HG03196 (cell line): ENCODE data around the gene TCEAL4.
A peak's percentile ranks its signal among the peaks of the same experiment; 100 is the strongest.
"Not testable (repeated sequence)": the region's sequence is repeated elsewhere in the genome, so short reads cannot be mapped to it uniquely, and the experiment has no call there.

Experiments used
- ATAC-seq: cut with Tn5 transposase; IDR thresholded peaks from one replicate; pipeline ENCODE4 v1.9.1; 2021; ENCODE audit not compliant: unreplicated experiment

The TCEAL4 gene

GRCh38 chrX:103586659-103587058 lies 1.3 kb downstream of the TCEAL4 start:
- ATAC-seq, result no peak

GRCh38 chrX:103592295-103592694 lies 7.0 kb downstream of the TCEAL4 start:
- ATAC-seq, result not testable (repeated sequence)

- not testable (repeated sequence) for ATAC-seq
Observed at GRCh38 chrX:103595202-103595601, 9.9 kb downstream of the TCEAL4 start.

GRCh38 chrX:103607364-103608305 lies 22.3 kb downstream of the TCEAL4 start, which contains the start of gene TCEAL3:
TCEAL3 (plus strand) TSS chrX:103607963; CDS start chrX:103609065, 1,102 bp downstream.
- peak; percentile 75 for ATAC-seq

GRCh38 chrX:103608306-103608963 lies 23.1 kb downstream of the TCEAL4 start:
- ATAC-seq, result peak; percentile 34

GRCh38 chrX:103610282-103610681 lies 25.0 kb downstream of the TCEAL4 start:
- no peak for ATAC-seq

GRCh38 chrX:103613362-103613890 lies 28.1 kb downstream of the TCEAL4 start:
- ATAC-seq, result no peak

- ATAC-seq, result no peak
Observed at GRCh38 chrX:103614999-103615398, 29.7 kb downstream of the TCEAL4 start.

- no peak for ATAC-seq
Observed at GRCh38 chrX:103615781-103616371, 30.6 kb downstream of the TCEAL4 start.

GRCh38 chrX:103616676-103617186 lies 31.4 kb downstream of the TCEAL4 start:
- ATAC-seq, result no peak

- no peak for ATAC-seq
Observed at GRCh38 chrX:103624111-103624510, 38.8 kb downstream of the TCEAL4 start.

GRCh38 chrX:103626855-103627254 lies 41.5 kb downstream of the TCEAL4 start:
- no peak for ATAC-seq

GRCh38 chrX:103628386-103629317 lies 43.3 kb downstream of the TCEAL4 start, which contains the start of gene TCEAL1:
TCEAL1 (plus strand) TSS chrX:103628975; CDS start chrX:103629917, 942 bp downstream.
- ATAC-seq, result peak; percentile 45

GRCh38 chrX:103629318-103630170 lies 44.2 kb downstream of the TCEAL4 start:
- ATAC-seq, result peak; percentile 50

GRCh38 chrX:103630171-103630511 lies 44.8 kb downstream of the TCEAL4 start:
- no peak for ATAC-seq

GRCh38 chrX:103631145-103631544 lies 45.8 kb downstream of the TCEAL4 start:
- no peak for ATAC-seq

- ATAC-seq, result no peak
Observed at GRCh38 chrX:103635436-103635835, 50.1 kb downstream of the TCEAL4 start.
